ENCODE measurements around the gene JUN.

JUN gene

GRCh38 chr1:58763214-58763613, 20.6 kb downstream of the JUN start:
- no peaks in the 10 kb centered on the region for H3K79me2 ChIP-seq (ENCODE audit: insufficient read depth, low read length)
- H2AFZ ChIP-seq (ENCODE audit: low read depth, low read length, severe bottlenecking): no peak overlapping the region
- H3K4me3 ChIP-seq (ENCODE audit: insufficient read depth, low read length, poor library complexity, severe bottlenecking): no peak overlapping the region
- no peaks in the 10 kb centered on the region for H3K36me3 ChIP-seq (ENCODE audit: low read length)
- no peaks in the 10 kb centered on the region for H3K9me3 ChIP-seq (ENCODE audit: insufficient read depth, low read length)
- H3K27me3 ChIP-seq (ENCODE audit: low read length): no peaks in the 10 kb centered on the region
- H3F3A ChIP-seq (ENCODE audit: insufficient read depth): no peaks in the 10 kb centered on the region
- no peak overlapping the region for H3K4me2 ChIP-seq (ENCODE audit: low read depth, low read length, poor library complexity, severe bottlenecking)
- H3K9ac ChIP-seq (ENCODE audit: low read length): no peak overlapping the region
- H3K9me2 ChIP-seq (replicated peaks; ENCODE audit: insufficient read depth, low read length): no peaks in the 10 kb centered on the region
- H4K20me1 ChIP-seq (ENCODE audit: low read depth, low read length): no peaks in the 10 kb centered on the region
- no peak overlapping the region for H3K27ac ChIP-seq (ENCODE audit: low read depth, low read length)
- TF ChIP-seq EZH2phosphoT487 (conservative IDR thresholded peaks at IDR 0.05; ENCODE audit: low read length) (no peak), CTCF (IDR thresholded peaks at IDR 0.05; ENCODE audit: insufficient read depth, low read length, poor library complexity, severe bottlenecking) (no peak)

GRCh38 chr1:58762806-58763205, 21.0 kb downstream of the JUN start:
- Histone ChIP-seq H3K9me3 (ENCODE audit: insufficient read depth, low read length) (no peaks in the 10 kb centered on the region), H2AFZ (ENCODE audit: low read depth, low read length, severe bottlenecking) (no peak overlapping the region), H3F3A (ENCODE audit: insufficient read depth) (no peaks in the 10 kb centered on the region), H3K79me2 (ENCODE audit: insufficient read depth, low read length) (no peaks in the 10 kb centered on the region), H4K20me1 (ENCODE audit: low read depth, low read length) (no peaks in the 10 kb centered on the region), H3K27me3 (ENCODE audit: low read length) (no peaks in the 10 kb centered on the region), H3K36me3 (ENCODE audit: low read length) (no peaks in the 10 kb centered on the region), H3K4me2 (ENCODE audit: low read depth, low read length, poor library complexity, severe bottlenecking) (no peak overlapping the region), H3K9me2 (replicated peaks; ENCODE audit: insufficient read depth, low read length) (no peaks in the 10 kb centered on the region), H3K4me3 (ENCODE audit: insufficient read depth, low read length, poor library complexity, severe bottlenecking) (no peak overlapping the region), H3K9ac (ENCODE audit: low read length) (no peak overlapping the region), H3K27ac (ENCODE audit: low read depth, low read length) (no peak overlapping the region)
- TF ChIP-seq CTCF (IDR thresholded peaks at IDR 0.05; ENCODE audit: insufficient read depth, low read length, poor library complexity, severe bottlenecking) (no peak), EZH2phosphoT487 (conservative IDR thresholded peaks at IDR 0.05; ENCODE audit: low read length) (no peak)

- no peaks in the 10 kb centered on the region for H3K79me2 ChIP-seq (ENCODE audit: insufficient read depth, low read length)
- no peak overlapping the region for H3K4me3 ChIP-seq (ENCODE audit: insufficient read depth, low read length, poor library complexity, severe bottlenecking)
Measured at GRCh38 chr1:58755468-58755872, 28.4 kb downstream of the JUN start.

More at GRCh38 chr1:58755468-58755872, 28.4 kb downstream of the JUN start:
- no peak overlapping the region for H3K9ac ChIP-seq (ENCODE audit: low read length)
- no peak for TF ChIP-seq EZH2phosphoT487 (conservative IDR thresholded peaks at IDR 0.05; ENCODE audit: low read length)
- no peak for TF ChIP-seq CTCF (IDR thresholded peaks at IDR 0.05; ENCODE audit: insufficient read depth, low read length, poor library complexity, severe bottlenecking)
- no peak overlapping the region for H3K4me2 ChIP-seq (ENCODE audit: low read depth, low read length, poor library complexity, severe bottlenecking)
- no peaks in the 10 kb centered on the region for H3K9me2 ChIP-seq (replicated peaks; ENCODE audit: insufficient read depth, low read length)
- H3K27me3 ChIP-seq (ENCODE audit: low read length): 0 out of 2 replicates have a peak, but pooled peaks cover under 1% of the 10 kb centered on the region
- H3K9me3 ChIP-seq (ENCODE audit: insufficient read depth, low read length): no peaks in the 10 kb centered on the region
- no peaks in the 10 kb centered on the region for H3F3A ChIP-seq (ENCODE audit: insufficient read depth)
- no peak overlapping the region for H2AFZ ChIP-seq (ENCODE audit: low read depth, low read length, severe bottlenecking)
- no peak overlapping the region for H3K27ac ChIP-seq (ENCODE audit: low read depth, low read length)
- H4K20me1 ChIP-seq (ENCODE audit: low read depth, low read length): no peaks in the 10 kb centered on the region
- no peaks in the 10 kb centered on the region for H3K36me3 ChIP-seq (ENCODE audit: low read length)

Measured in SU-DHL-6 (cell line).